ENCODE results near the gene GRK6.
A peak's percentile ranks its signal among the peaks of the same experiment; 100 is the strongest.

The GRK6 gene

DNA sequence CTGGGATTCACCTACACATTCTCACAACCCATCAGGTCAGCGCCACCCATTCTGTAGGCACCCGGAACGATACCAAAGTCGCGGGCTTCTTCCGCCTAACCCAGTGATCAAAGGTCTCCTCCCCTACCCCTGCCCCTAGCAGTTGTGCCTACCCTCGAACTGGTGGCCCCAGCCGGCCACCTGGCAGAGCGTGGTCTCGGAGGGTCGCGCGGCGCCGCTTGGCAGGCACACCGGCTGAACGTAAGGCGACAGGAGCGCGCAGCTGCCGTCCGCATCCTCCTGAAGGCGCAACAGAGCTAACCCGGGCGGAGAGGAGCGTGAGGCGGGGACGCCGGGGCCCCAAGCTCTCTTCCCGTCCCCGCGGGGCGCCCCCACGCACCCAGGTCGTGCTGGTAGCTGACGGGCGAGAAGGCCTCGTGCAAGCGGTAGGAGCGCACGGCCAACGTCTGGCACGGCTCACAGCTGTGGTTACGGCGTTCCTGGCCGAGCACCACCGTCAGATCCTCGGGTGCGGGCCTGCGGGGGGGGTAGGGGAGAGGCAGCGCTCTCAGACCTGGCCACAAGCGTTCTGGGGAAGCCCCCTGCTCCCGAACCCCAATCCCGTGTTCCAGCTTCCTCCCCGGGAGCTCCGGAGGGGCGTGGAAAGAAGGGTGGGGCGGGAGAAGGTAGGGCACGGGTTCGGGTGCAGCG, 23.2 kb upstream of the GRK6 start:
- no peaks in the 10 kb centered on the region for H3K9me3 ChIP-seq (replicated peaks; ENCODE audit: insufficient read depth, low read length)
- TF ChIP-seq EZH2 (optimal IDR thresholded peaks at IDR 0.05; ENCODE audit: low read depth, low read length) (no peak), EZH2phosphoT487 (IDR thresholded peaks at IDR 0.05; ENCODE audit: low read length) (no peak)
- TF ChIP-seq, protein P1, sequence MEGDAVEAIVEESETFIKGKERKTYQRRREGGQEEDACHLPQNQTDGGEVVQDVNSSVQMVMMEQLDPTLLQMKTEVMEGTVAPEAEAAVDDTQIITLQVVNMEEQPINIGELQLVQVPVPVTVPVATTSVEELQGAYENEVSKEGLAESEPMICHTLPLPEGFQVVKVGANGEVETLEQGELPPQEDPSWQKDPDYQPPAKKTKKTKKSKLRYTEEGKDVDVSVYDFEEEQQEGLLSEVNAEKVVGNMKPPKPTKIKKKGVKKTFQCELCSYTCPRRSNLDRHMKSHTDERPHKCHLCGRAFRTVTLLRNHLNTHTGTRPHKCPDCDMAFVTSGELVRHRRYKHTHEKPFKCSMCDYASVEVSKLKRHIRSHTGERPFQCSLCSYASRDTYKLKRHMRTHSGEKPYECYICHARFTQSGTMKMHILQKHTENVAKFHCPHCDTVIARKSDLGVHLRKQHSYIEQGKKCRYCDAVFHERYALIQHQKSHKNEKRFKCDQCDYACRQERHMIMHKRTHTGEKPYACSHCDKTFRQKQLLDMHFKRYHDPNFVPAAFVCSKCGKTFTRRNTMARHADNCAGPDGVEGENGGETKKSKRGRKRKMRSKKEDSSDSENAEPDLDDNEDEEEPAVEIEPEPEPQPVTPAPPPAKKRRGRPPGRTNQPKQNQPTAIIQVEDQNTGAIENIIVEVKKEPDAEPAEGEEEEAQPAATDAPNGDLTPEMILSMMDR (IDR thresholded peaks at IDR 0.05; ENCODE audit: low read length) = no peak
- DNase-seq = peak; percentile 37
- H3K27me3 ChIP-seq (replicated peaks; ENCODE audit: insufficient read depth, low read length) = peaks cover 26% of the 10 kb centered on the region
- no peaks in the 10 kb centered on the region for H3K9me2 ChIP-seq (replicated peaks; ENCODE audit: insufficient read depth, low read length)
- peak overlapping the region; percentile 100 for H3K4me2 ChIP-seq (ENCODE audit: low read depth, low read length)
- peak overlapping the region; percentile 82 for H3K9ac ChIP-seq (ENCODE audit: low read length)
- peaks cover 9% of the 10 kb centered on the region; the same call in 1 of the 2 replicates for H3F3A ChIP-seq (ENCODE audit: insufficient read depth, low read length)
- H2AFZ ChIP-seq (ENCODE audit: low read length) = peak overlapping the region; percentile 96
- peaks cover 17% of the 10 kb centered on the region for H3K4me1 ChIP-seq (ENCODE audit: low read length)
- no peaks in the 10 kb centered on the region for H4K20me1 ChIP-seq (ENCODE audit: insufficient read depth, low read length)
- no peaks in the 10 kb centered on the region for H3K36me3 ChIP-seq (replicated peaks; ENCODE audit: insufficient read depth, low read length)
- H3K27ac ChIP-seq (ENCODE audit: low read length) = peak overlapping the region; percentile 48; the same call in 1 of the 2 replicates
- peak overlapping the region; percentile 78 for H3K4me3 ChIP-seq (ENCODE audit: low read length)
- no peaks in the 10 kb centered on the region for H3K79me2 ChIP-seq (ENCODE audit: low read length)

DNA sequence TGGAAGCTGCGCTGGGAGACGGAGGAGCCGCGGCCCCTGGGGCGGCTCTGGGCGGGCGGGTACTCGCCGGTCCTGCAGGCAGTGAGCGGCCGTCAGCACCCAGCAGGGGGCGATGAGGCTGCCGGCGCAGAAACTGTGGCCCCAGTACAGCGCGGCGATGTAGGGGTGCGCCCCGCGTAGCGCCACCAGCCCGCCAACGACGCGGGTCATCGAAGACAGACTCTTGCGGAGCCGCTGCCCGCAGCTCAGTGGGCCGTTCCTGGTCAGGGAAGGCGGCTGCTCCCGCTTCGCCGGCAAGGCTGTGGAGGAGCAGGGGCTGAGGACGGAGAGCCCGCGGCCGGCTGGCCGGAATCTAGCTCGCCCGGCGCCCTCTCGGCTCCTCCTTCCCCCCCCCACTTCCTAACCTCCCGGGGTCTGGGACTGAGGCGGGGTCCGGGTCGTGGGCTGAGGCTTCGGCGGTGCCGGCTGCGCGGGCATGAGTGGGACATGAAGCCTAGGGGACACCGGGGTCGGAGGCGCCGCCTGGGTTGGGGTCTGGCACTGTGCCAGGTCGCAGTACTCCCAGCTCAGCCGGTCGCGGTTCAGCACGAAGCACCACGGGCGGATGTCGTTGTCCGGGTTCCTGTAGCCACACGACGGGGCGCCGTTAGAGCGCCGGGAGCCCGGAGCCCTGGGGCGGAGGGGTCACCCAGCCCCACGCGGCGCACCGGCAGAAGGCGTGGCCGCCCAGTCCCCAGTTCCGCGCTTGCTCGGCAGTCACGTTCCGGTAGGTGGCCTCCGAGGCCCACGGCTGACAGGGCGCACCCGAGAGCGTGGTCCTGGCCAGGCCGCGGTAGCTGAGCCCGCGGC, 22.5 kb upstream of the GRK6 start:
- peaks cover 17% of the 10 kb centered on the region for H3K4me1 ChIP-seq (ENCODE audit: low read length)
- peaks cover 23% of the 10 kb centered on the region for H3K27me3 ChIP-seq (replicated peaks; ENCODE audit: insufficient read depth, low read length)
- H3K79me2 ChIP-seq (ENCODE audit: low read length) = no peaks in the 10 kb centered on the region
- peak overlapping the region; percentile 82 for H3K9ac ChIP-seq (ENCODE audit: low read length)
- H3F3A ChIP-seq (ENCODE audit: insufficient read depth, low read length) = peaks cover 9% of the 10 kb centered on the region; the same call in 1 of the 2 replicates
- H3K4me3 ChIP-seq (ENCODE audit: low read length) = peak overlapping the region; percentile 78
- no peaks in the 10 kb centered on the region for H4K20me1 ChIP-seq (ENCODE audit: insufficient read depth, low read length)
- TF ChIP-seq, protein P1 (IDR thresholded peaks at IDR 0.05; ENCODE audit: low read length) = peak; percentile 79
- TF ChIP-seq EZH2 (optimal IDR thresholded peaks at IDR 0.05; ENCODE audit: low read depth, low read length) = no peak
- no peaks in the 10 kb centered on the region for H3K36me3 ChIP-seq (replicated peaks; ENCODE audit: insufficient read depth, low read length)
- peak; percentile 85 for DNase-seq
- no peaks in the 10 kb centered on the region for H3K9me3 ChIP-seq (replicated peaks; ENCODE audit: insufficient read depth, low read length)
- H2AFZ ChIP-seq (ENCODE audit: low read length) = peak overlapping the region; percentile 96
- H3K9me2 ChIP-seq (replicated peaks; ENCODE audit: insufficient read depth, low read length) = no peaks in the 10 kb centered on the region
- peak overlapping the region; percentile 48; the same call in 1 of the 2 replicates for H3K27ac ChIP-seq (ENCODE audit: low read length)
- peak overlapping the region; percentile 100 for H3K4me2 ChIP-seq (ENCODE audit: low read depth, low read length)

DNA sequence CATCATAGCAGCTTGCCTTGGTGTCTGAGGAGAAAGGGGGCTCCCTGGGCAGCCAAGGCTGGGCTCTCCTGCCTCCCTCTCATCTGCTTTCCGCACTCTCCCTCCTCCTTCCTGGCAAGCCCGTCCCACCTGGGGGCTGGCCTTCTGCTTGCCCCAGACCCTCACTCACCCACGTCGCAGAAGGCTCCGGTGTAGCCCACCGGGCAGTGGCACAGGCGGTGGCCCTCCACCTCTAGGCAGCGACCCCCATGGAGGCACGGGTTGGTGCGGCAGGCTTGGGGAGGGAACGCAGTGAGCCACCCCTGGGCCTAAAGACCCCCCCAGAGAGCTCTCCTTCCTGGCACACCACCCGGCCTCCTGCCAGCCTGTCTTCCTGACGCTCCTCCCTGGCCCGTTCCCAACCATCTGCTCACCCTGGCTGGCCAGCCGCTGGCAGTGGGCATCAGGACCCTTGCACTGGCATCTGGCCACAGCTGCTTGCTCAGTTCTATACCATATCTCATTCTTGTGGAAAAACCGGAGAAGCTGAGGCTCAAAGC, 21.8 kb upstream of the GRK6 start:
- Histone ChIP-seq H3K9me2 (replicated peaks; ENCODE audit: insufficient read depth, low read length) (no peaks in the 10 kb centered on the region), H3K9me3 (replicated peaks; ENCODE audit: insufficient read depth, low read length) (no peaks in the 10 kb centered on the region), H3K9ac (ENCODE audit: low read length) (peak overlapping the region; percentile 82), H4K20me1 (ENCODE audit: insufficient read depth, low read length) (no peaks in the 10 kb centered on the region), H3K27ac (ENCODE audit: low read length) (peak overlapping the region; percentile 48; the same call in 1 of the 2 replicates), H3K4me1 (ENCODE audit: low read length) (peaks cover 17% of the 10 kb centered on the region), H3K4me2 (ENCODE audit: low read depth, low read length) (peak overlapping the region; percentile 100), H2AFZ (ENCODE audit: low read length) (peak overlapping the region; percentile 96), H3K4me3 (ENCODE audit: low read length) (peak overlapping the region; percentile 78), H3F3A (ENCODE audit: insufficient read depth, low read length) (peaks cover 9% of the 10 kb centered on the region; the same call in 1 of the 2 replicates), H3K79me2 (ENCODE audit: low read length) (no peaks in the 10 kb centered on the region), H3K36me3 (replicated peaks; ENCODE audit: insufficient read depth, low read length) (no peaks in the 10 kb centered on the region), H3K27me3 (replicated peaks; ENCODE audit: insufficient read depth, low read length) (peaks cover 23% of the 10 kb centered on the region)
- TF ChIP-seq, protein P1 (IDR thresholded peaks at IDR 0.05; ENCODE audit: low read length) = no peak
- TF ChIP-seq EZH2phosphoT487 (IDR thresholded peaks at IDR 0.05; ENCODE audit: low read length) = no peak
- no peak for TF ChIP-seq EZH2 (optimal IDR thresholded peaks at IDR 0.05; ENCODE audit: low read depth, low read length)
- no peak for DNase-seq
